Measurements from ENCODE around the gene ING5.

ING5 gene

DNA sequence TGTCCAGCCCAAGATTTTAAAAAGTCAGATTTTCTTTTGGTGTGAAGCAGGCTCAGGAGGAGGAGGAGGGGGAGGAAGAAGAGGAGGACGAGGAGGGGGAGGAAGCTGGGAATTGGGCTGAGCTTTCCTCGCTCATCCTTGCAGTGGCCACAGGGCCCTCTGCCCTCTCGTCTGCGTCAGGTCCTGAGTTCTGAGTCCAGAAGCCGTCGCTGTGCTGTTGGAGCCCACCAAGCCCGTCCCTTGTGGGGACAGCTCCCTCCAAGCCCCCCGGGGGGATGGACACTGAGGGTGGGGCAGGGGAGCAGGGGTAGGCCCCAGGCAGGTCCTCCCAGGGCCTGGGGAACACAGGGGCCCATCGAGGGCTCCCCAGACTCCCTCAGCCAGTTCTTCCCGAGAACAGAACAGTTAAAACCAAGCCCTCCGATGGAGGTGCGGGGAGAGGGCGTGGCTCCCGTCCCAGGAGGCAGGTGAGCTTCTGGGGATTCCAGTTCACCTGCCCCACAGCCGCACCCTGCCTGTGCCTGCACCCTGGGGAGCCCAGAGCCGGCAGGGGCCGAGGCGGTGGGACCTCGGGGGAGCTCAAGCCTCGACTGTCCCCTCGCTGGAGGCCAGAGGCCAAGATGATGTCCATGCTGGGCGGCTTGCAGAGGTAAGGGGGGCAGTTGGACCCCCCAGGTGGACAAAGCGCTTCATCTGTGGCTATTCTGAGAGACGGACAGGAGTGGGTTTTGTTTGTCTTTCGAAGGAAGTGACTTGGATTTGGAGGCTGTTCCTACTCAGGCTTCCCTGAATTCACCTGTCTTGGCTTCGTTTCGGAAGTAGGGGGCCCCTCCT is 74.7 kb downstream of the ING5 start, which contains the start of gene GAL3ST2:
Gene GAL3ST2 (plus strand): TSS at position 487 of the 834 bp plus-strand sequence. CDS start 134 bp downstream, at position 621.
- DNase-seq (ENCODE audit: low read depth in 2 of 2) = no peak

DNA sequence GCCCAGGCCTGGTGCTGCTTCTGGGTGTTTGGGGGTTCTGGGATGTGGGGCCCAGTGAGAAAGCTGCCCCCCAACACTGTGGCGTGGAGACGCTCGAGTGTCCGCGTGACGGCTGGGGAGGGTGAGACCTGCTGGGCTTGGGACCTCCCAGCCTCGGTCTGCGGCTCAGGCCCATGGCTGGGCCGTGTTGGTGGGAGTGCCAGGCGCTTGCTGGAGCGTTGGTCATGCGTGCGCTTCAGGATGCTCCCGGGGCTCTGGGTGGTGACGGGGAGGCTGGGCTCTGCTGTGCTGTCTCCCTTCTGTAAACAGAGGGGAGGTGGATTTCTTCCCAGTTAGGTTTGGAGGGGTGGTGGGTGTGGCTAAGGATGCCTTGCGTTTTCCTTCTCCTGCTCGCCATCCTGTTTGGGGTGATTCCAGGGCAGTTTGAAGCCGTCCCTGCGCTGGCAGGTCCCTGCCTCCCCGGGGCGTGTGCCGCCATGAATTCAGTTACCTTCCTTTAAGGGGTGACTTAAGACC is 75.4 kb downstream of the ING5 start:
- no peak for DNase-seq (ENCODE audit: low read depth in 2 of 2)

DNA sequence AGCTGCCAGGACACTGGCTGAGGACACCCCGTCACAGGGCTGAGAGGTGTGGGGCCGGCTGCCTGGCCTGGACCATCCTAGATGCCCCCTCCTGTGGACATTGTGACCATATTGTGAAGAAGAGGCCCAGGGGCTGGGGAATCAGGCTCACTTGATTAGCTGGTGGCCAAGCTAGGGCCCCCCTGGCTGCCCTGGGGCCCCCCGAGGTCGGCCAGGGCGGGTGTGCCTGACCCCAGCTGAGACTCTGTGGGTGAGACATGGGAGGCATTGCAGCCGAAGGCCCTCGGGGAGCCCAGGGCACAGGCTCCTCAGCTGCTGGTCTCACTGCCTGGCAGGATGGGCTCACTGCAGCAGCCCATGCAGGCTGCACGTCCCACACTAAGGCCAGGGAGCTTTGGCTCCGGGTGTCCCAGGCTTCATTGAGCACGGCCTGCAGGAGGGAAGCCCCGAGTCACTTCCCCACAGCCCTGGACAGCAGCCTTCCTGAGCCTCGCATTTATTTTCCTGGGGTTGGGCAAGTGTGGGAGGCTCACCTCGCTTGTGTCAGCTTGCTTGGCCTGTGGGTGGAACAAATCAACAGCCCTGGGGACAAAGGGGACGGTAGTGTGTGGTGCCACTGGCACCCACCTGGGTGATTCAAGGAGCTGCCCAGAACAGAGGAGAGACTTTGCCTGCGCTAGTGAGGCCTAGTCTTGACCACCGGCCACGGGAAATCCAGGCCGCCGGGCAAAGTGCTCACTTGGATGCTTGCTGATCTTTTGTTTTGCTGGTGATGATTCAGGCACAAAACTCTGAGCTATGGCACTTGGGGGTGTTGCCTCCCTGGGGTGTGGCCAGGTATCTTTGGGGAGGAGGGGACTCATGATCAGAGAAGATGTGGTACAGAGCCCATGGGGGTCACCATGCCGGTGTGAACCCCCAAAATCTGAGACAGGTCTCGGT is 76.1 kb downstream of the ING5 start:
- no peak for DNase-seq (ENCODE audit: low read depth in 2 of 2)

All from stimulated activated CD8-positive, alpha-beta memory T cell treated with anti-CD3 and anti-CD28 coated beads, Interleukin-7, amount 100 ng/mL, for 1 hour (primary cell).